BE2C (cell line): ENCODE data around the gene PRMT7.

ENCODE experiments used
- DNase-seq: peaks from one replicate; pipeline ENCODE4 v3.0.0-alpha.2; 2020
- H3K27me3 ChIP-seq: fragments of 250-450 bp; sonication (Bioruptor Pico); 2 replicates; pipeline ENCODE4 v1.5.1; 2020; ENCODE audit warnings: mild to moderate bottlenecking
- H3K36me3 ChIP-seq: fragments of 250-450 bp; sonication (Bioruptor Pico); 2 replicates; pipeline ENCODE4 v1.5.1; 2020; ENCODE audit warnings: mild to moderate bottlenecking
- H3K4me1 ChIP-seq: fragments of 250-450 bp; sonication (Bioruptor Pico); 2 replicates; pipeline ENCODE4 v1.5.1; 2020
- H3K4me3 ChIP-seq: 2 replicates; pipeline ENCODE4 v1.5.1; 2011; ENCODE audit warnings: low read depth, low read length
- H3K9me3 ChIP-seq: fragments of 250-450 bp; sonication (Bioruptor Pico); 2 replicates; pipeline ENCODE4 v1.5.1; 2020
- TF ChIP-seq, protein P1 (sequence below): IDR thresholded peaks from 2 replicates; pipeline ENCODE4 v1.5.1; 2012; ENCODE audit warnings: mild to moderate bottlenecking, low read depth, low read length

Gene PRMT7

GRCh38 chr16:68283346-68283745 is 27.5 kb upstream of the PRMT7 start:
- Histone ChIP-seq H3K36me3 (peaks cover 60% of the 10 kb centered on the region), H3K27me3 (no peaks in the 10 kb centered on the region), H3K9me3 (no peaks in the 10 kb centered on the region), H3K4me1 (no peaks in the 10 kb centered on the region), H3K4me3 (no peak overlapping the region)
- DNase-seq, result no peak
- TF ChIP-seq, protein P1, sequence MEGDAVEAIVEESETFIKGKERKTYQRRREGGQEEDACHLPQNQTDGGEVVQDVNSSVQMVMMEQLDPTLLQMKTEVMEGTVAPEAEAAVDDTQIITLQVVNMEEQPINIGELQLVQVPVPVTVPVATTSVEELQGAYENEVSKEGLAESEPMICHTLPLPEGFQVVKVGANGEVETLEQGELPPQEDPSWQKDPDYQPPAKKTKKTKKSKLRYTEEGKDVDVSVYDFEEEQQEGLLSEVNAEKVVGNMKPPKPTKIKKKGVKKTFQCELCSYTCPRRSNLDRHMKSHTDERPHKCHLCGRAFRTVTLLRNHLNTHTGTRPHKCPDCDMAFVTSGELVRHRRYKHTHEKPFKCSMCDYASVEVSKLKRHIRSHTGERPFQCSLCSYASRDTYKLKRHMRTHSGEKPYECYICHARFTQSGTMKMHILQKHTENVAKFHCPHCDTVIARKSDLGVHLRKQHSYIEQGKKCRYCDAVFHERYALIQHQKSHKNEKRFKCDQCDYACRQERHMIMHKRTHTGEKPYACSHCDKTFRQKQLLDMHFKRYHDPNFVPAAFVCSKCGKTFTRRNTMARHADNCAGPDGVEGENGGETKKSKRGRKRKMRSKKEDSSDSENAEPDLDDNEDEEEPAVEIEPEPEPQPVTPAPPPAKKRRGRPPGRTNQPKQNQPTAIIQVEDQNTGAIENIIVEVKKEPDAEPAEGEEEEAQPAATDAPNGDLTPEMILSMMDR, result no peak

- TF ChIP-seq, protein P1, result no peak
- Histone ChIP-seq H3K9me3 (no peaks in the 10 kb centered on the region), H3K4me1 (no peaks in the 10 kb centered on the region), H3K36me3 (peaks cover 65% of the 10 kb centered on the region), H3K27me3 (no peaks in the 10 kb centered on the region), H3K4me3 (no peak overlapping the region)
- DNase-seq, result no peak
Measured at GRCh38 chr16:68283801-68284598, 26.8 kb upstream of the PRMT7 start.

DNA sequence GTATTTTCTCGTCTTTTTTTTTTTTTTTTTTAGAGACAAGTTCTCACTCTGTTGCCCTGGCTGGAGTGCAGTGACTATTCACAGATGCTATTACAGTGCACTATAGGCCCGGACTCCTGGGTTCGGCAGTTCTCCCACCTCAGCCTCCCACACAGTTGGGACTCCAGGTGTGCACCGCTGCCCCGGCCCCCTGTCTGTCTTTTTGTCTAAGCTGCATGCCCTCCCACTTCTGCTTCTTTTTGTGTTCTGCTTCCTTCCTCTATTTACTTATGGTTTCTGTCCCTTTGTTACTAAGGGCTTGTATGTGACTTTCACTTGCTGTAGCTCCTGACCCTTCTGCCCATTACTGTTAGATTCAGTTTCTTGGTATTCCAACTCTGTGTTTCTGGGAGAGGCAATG is 26.0 kb upstream of the PRMT7 start:
- H3K9me3 ChIP-seq, result no peaks in the 10 kb centered on the region
- no peaks in the 10 kb centered on the region for H3K27me3 ChIP-seq
- no peaks in the 10 kb centered on the region for H3K4me1 ChIP-seq
- TF ChIP-seq, protein P1, result no peak
- H3K36me3 ChIP-seq, result peaks cover 58% of the 10 kb centered on the region
- DNase-seq, result no peak
- no peak overlapping the region for H3K4me3 ChIP-seq

DNA sequence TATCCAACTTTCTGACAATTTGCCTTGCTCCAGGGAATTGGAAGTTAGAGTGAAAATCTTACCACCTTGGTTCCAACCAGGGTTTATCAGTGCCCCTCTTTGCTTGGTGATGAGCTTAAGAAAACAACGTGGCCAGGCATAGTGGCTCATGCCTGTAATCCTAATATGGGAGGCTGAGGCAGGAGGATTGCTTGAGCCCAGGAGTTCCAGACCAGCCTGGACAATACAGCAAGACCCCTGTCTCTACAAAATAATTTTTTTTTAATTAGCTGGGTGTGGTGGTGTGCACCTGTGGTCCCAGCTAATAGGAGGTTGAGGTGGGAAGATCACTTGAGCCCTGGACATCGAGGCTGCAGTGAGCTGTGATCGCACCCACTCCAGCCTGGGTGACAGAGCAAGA is 25.1 kb upstream of the PRMT7 start:
- TF ChIP-seq, protein P1, result no peak
- H3K4me1 ChIP-seq, result no peaks in the 10 kb centered on the region

GRCh38 chr16:68286153-68287074 is 24.4 kb upstream of the PRMT7 start:
- DNase-seq, result no peak
- no peaks in the 10 kb centered on the region for H3K4me1 ChIP-seq

More for the DNA sequence above, 25.1 kb upstream of the PRMT7 start:
- DNase-seq, result no peak
- Histone ChIP-seq H3K9me3 (no peaks in the 10 kb centered on the region), H3K27me3 (no peaks in the 10 kb centered on the region), H3K4me3 (no peak overlapping the region), H3K36me3 (peaks cover 62% of the 10 kb centered on the region)

More at GRCh38 chr16:68286153-68287074, 24.4 kb upstream of the PRMT7 start:
- Histone ChIP-seq H3K36me3 (peaks cover 63% of the 10 kb centered on the region), H3K27me3 (no peaks in the 10 kb centered on the region), H3K9me3 (no peaks in the 10 kb centered on the region), H3K4me3 (no peak overlapping the region)
- TF ChIP-seq, protein P1, result no peak
